WTC11 (cell line): ENCODE results near the gene SPTBN4.

ENCODE experiments used
- CBFB ChIP-seq: sonication (generic); formaldehyde crosslinking; IDR thresholded peaks from 2 replicates; pipeline ENCODE4 v1.8.1; 2022; ENCODE audit warnings: mild to moderate bottlenecking, low read depth, missing genetic modification reagents
- CTCF ChIP-seq: fragments of 200-600 bp; IDR thresholded peaks from 2 replicates; pipeline ENCODE4 v1.8.0; 2022; ENCODE audit warnings: antibody characterized with exemption
- ETV6 ChIP-seq: sonication (generic); formaldehyde crosslinking; IDR thresholded peaks from 2 replicates; pipeline ENCODE4 v1.8.1; 2022; ENCODE audit warnings: mild to moderate bottlenecking, missing genetic modification reagents
- MAX ChIP-seq: sonication (generic); formaldehyde crosslinking; IDR thresholded peaks from 2 replicates; pipeline ENCODE4 v1.8.0; 2022; ENCODE audit warnings: mild to moderate bottlenecking, missing genetic modification reagents
- NR3C1 ChIP-seq: sonication (generic); formaldehyde crosslinking; conservative IDR thresholded peaks from 2 replicates; pipeline ENCODE4 v1.8.1; 2023; ENCODE audit warnings: low read depth, mild to moderate bottlenecking, missing genetic modification reagents
- ZNF317 ChIP-seq: sonication (generic); formaldehyde crosslinking; IDR thresholded peaks from 2 replicates; pipeline ENCODE4 v1.8.1; 2023; ENCODE audit warnings: low read depth, mild to moderate bottlenecking, moderate library complexity, missing genetic modification reagents, borderline replicate concordance
- TF ChIP-seq, protein P1 (sequence below): sonication (generic); formaldehyde crosslinking; IDR thresholded peaks from 2 replicates; pipeline ENCODE4 v1.8.1; 2023; ENCODE audit warnings: mild to moderate bottlenecking, missing genetic modification reagents, moderate library complexity

GRCh38 chr19:40613690-40614621 is 147.2 kb downstream of the SPTBN4 start:
- TF ChIP-seq ZNF317 (CRISPR knock-in tag) (no peak), ETV6 (CRISPR knock-in tag) (no peak), NR3C1 (no peak), CTCF (no peak), MAX (CRISPR knock-in tag) (no peak), CBFB (no peak)
- TF ChIP-seq, protein P1, sequence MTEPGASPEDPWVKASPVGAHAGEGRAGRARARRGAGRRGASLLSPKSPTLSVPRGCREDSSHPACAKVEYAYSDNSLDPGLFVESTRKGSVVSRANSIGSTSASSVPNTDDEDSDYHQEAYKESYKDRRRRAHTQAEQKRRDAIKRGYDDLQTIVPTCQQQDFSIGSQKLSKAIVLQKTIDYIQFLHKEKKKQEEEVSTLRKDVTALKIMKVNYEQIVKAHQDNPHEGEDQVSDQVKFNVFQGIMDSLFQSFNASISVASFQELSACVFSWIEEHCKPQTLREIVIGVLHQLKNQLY (CRISPR knock-in tag) = no peak
